HCT116 (cell line): ENCODE data around the gene CAV1. TPM values are rescaled to one million over a fixed set of nuclear protein-coding genes. Genes with fewer than 3 reads are reported as not detected.

Experiments used
- ATAC-seq: fragments of 200-7000 bp; cut with Tn5 transposase; 2 replicates; pipeline ENCODE4 v1.9.1; 2020; ENCODE audit warnings: mild to moderate bottlenecking, moderate library complexity
- BruUV-seq: library from RNA; stranded (reverse); fragments of 400-500 nt; replicated peaks from 2 replicates; lab custom pipeline; 2021; lab: Mats Ljungman, UMichigan
- CTCF ChIA-PET: fragments of 300-600 bp; sonication (Branson Sonifier 250); formaldehyde crosslinking; loops from one replicate; lab custom pipeline; 2021; ENCODE audit warnings: antibody characterized with exemption; lab: Charles Lee
- POLR2A ChIA-PET: fragments of 300-600, 350-600 bp; sonication (Branson Sonifier 250); formaldehyde crosslinking; loops from one replicate; lab custom pipeline; 2021; ENCODE audit warnings: antibody characterized with exemption; lab: Charles Lee
- RAD21 ChIA-PET, 2 experiments: fragments of 300-600 bp; sonication (Branson Sonifier 250); formaldehyde crosslinking; loops; one replicate each; lab custom pipeline; 2023; ENCODE audit warnings: low total read pairs in 2 of 2; ENCODE audit not compliant: uncharacterized antibody in 2 of 2, unreplicated experiment in 2 of 2, low non-redundant PET in 1 of 2; lab: Charles Lee
- DNase-seq: peaks from one replicate; pipeline ENCODE4 v3.0.0-alpha.2; 2010; ENCODE audit warnings: low read depth, low spot score
- H2AFZ ChIP-seq: fragments of 200-600 bp; shearing (Covaris generic), sonication (generic); 2 replicates; pipeline ENCODE4 v1.6.1; 2017; ENCODE audit warnings: low read depth, mixed run types, mixed read lengths, antibody characterized with exemption, low read length; ENCODE audit not compliant: poor library complexity, severe bottlenecking
- H3K27ac ChIP-seq: 2 replicates; pipeline ENCODE4 v1.5.1; 2012; ENCODE audit warnings: low read depth, low read length
- H3K27me3 ChIP-seq: fragments of 200-600 bp; sonication (generic); 2 replicates; pipeline ENCODE4 v1.6.1; 2016; ENCODE audit warnings: mixed run types, low read length, mixed read lengths; ENCODE audit not compliant: insufficient read depth
- H3K36me3 ChIP-seq, 2 experiments: fragments of 200-500 bp in 1 of 2; fragments of 200-600 bp in 1 of 2; sonication (Bioruptor generic) in 1 of 2; sonication (generic) in 1 of 2; 2 replicates each; pipeline versions ENCODE4 v1.5.1 to v1.6.1; 2014 to 2016; ENCODE audit warnings: low read length in 2 of 2, inconsistent platforms in 1 of 2, mixed read lengths in 1 of 2, mixed run types in 1 of 2; ENCODE audit not compliant: insufficient read depth in 2 of 2, control insufficient read depth in 1 of 2
- H3K4me1 ChIP-seq, 2 experiments: fragments of 200-600 bp in 1 of 2; sonication (generic) in 1 of 2; 2 replicates each; pipeline versions ENCODE4 v1.5.1 to v1.6.1; 2012 to 2017; ENCODE audit warnings: low read length in 2 of 2, inconsistent platforms in 1 of 2, mild to moderate bottlenecking in 1 of 2, mixed read lengths in 1 of 2, mixed run types in 1 of 2, moderate library complexity in 1 of 2; ENCODE audit not compliant: insufficient read depth in 2 of 2, control insufficient read depth in 1 of 2
- H3K4me2 ChIP-seq: fragments of 200-600 bp; sonication (generic); 2 replicates; pipeline ENCODE4 v1.6.1; 2017; ENCODE audit warnings: mixed run types, low read length, mixed read lengths
- H3K4me3 ChIP-seq, 2 experiments: fragments of 200-600 bp in 1 of 2; sonication (generic) in 1 of 2; replicated peaks in 1 of 2; 2 replicates each; pipeline ENCODE4 v1.5.1; 2011 to 2016; ENCODE audit warnings: low read length in 2 of 2, control low read depth in 1 of 2, low read depth in 1 of 2, mild to moderate bottlenecking in 1 of 2, mixed read lengths in 1 of 2, mixed run types in 1 of 2
- H3K79me2 ChIP-seq: fragments of 200-600 bp; sonication (generic); 2 replicates; pipeline ENCODE4 v1.6.1; 2017; ENCODE audit warnings: mild to moderate bottlenecking, mixed run types, low read length, moderate library complexity, mixed read lengths; ENCODE audit not compliant: insufficient read depth
- H3K9ac ChIP-seq: fragments of 200-600 bp; sonication (generic); 2 replicates; pipeline ENCODE4 v1.6.1; 2016; ENCODE audit warnings: low read length, mixed read lengths
- H3K9me2 ChIP-seq: fragments of 200-600 bp; sonication (generic), shearing (Covaris generic); 2 replicates; pipeline ENCODE4 v1.6.1; 2017; ENCODE audit warnings: mixed run types, mild to moderate bottlenecking, moderate library complexity; ENCODE audit not compliant: insufficient read depth
- H3K9me3 ChIP-seq, 2 experiments: fragments of 200-500 bp in 1 of 2; fragments of 200-600 bp in 1 of 2; sonication (Bioruptor generic) in 1 of 2; sonication (generic) in 1 of 2; 2 replicates each; pipeline ENCODE4 v1.6.1; 2014 to 2017; ENCODE audit warnings: low read length in 2 of 2, mixed read lengths in 2 of 2, inconsistent platforms in 1 of 2, low read depth in 1 of 2, mild to moderate bottlenecking in 1 of 2, mixed run types in 1 of 2, moderate library complexity in 1 of 2; ENCODE audit not compliant: control insufficient read depth in 1 of 2, insufficient read depth in 1 of 2
- H4K20me1 ChIP-seq: fragments of 200-600 bp; sonication (generic), shearing (Covaris generic); 2 replicates; pipeline ENCODE4 v1.6.1; 2017; ENCODE audit warnings: mixed run types, mild to moderate bottlenecking, moderate library complexity; ENCODE audit not compliant: insufficient read depth
- EZH2 ChIP-seq: fragments of 200-600 bp; sonication (generic); IDR thresholded peaks from 2 replicates; pipeline ENCODE4 v1.6.1; 2017; ENCODE audit warnings: antibody characterized with exemption, mixed run types
- JUND ChIP-seq: IDR thresholded peaks from 2 replicates; pipeline ENCODE4 v1.6.1; 2012
- MAX ChIP-seq: IDR thresholded peaks from 2 replicates; pipeline ENCODE4 v1.6.1; 2012
- POLR2A ChIP-seq: IDR thresholded peaks from 2 replicates; pipeline ENCODE4 v1.7.0; 2011; ENCODE audit warnings: borderline replicate concordance; ENCODE audit not compliant: insufficient read depth, insufficient read length; ENCODE audit errors: extremely low read depth
- RAD21 ChIP-seq: IDR thresholded peaks from 2 replicates; pipeline ENCODE4 v1.6.1; 2012; ENCODE audit warnings: low read depth, mild to moderate bottlenecking
- ZFX ChIP-seq: fragments of 450-650 bp; IDR thresholded peaks from 2 replicates; pipeline ENCODE4 v1.6.1; 2017
- ZNF274 ChIP-seq: fragments of 200-500 bp; sonication (Bioruptor generic); IDR thresholded peaks from 2 replicates; pipeline ENCODE4 v1.6.1; 2014; ENCODE audit warnings: mild to moderate bottlenecking, low read depth, low read length, inconsistent platforms
- intact Hi-C: fragments of 100-400 bp; cut with micrococcal nuclease; formaldehyde crosslinking; loops from 2 replicates; pipeline ENCODE4 v1.10.0; 2022
- total RNA-seq: library from RNA; stranded (reverse); gene quantifications from one replicate; pipeline ENCODE4 v1.2.1, GENCODE V29; 2021; ENCODE audit not compliant: unreplicated experiment

Gene CAV1
- total RNA-seq, 1 experiment from 2014 or later = 298 TPM

- Histone ChIP-seq H3K27ac (no peak overlapping the region), H2AFZ (no peak overlapping the region), H3K36me3 (peaks cover 6 to 86% of the 10 kb centered on the region in 2 experiments), H3K9me2 (no peaks in the 10 kb centered on the region), H3K4me1 (peaks cover 0 to 15% of the 10 kb centered on the region in 2 experiments; a peak in 1 of 4 replicates), H3K9me3 (no peaks in the 10 kb centered on the region), H4K20me1 (peaks cover 11% of the 10 kb centered on the region; the same call in 1 of the 2 replicates), H3K79me2 (peaks cover 98% of the 10 kb centered on the region), H3K4me2 (no peak overlapping the region), H3K4me3 (no peak overlapping the region), H3K9ac (no peak overlapping the region), H3K27me3 (no peaks in the 10 kb centered on the region)
- ChIA-PET CTCF (interaction anchor here (0.8 kb wide), 1 partner anchor 14 kb away, joined by 3 read pairs; no protein-coding TSS in a partner anchor), RAD21 (no interaction called here), POLR2A (no interaction called here)
- intact Hi-C loops = no loop called here
- no peak for DNase-seq
- ATAC-seq = no peak
- BruUV-seq = no TSS peak
- TF ChIP-seq ZFX (no peak), POLR2A (no peak), EZH2 (no peak)
These were observed 15.9 kb downstream of the CAV1 start for GRCh38 chr7:116540743-116541142.

- Histone ChIP-seq H2AFZ (no peak overlapping the region), H3K27ac (no peak overlapping the region), H3K36me3 (peaks cover 5 to 86% of the 10 kb centered on the region in 2 experiments; a peak in 3 of 4 replicates), H3K79me2 (peaks cover 98% of the 10 kb centered on the region), H4K20me1 (peaks cover 11% of the 10 kb centered on the region; the same call in 1 of the 2 replicates), H3K4me1 (peaks cover 0 to 15% of the 10 kb centered on the region in 2 experiments; a peak in 1 of 4 replicates), H3K9me2 (no peaks in the 10 kb centered on the region), H3K4me3 (no peak overlapping the region), H3K9me3 (no peaks in the 10 kb centered on the region), H3K4me2 (no peak overlapping the region), H3K9ac (no peak overlapping the region), H3K27me3 (no peaks in the 10 kb centered on the region)
- ChIA-PET RAD21 (no interaction called here), CTCF (interaction anchor here (2.2 kb wide), 1 partner anchor 16 kb away, joined by 4 read pairs; no protein-coding TSS in a partner anchor), POLR2A (no interaction called here)
- TF ChIP-seq ZNF274 = no peak
- TF ChIP-seq RAD21 = no peak
- no peak for TF ChIP-seq MAX
- no peak for TF ChIP-seq JUND
- DNase-seq (no peak), ATAC-seq (no peak)
- intact Hi-C loops = no loop called here
- BruUV-seq = no TSS peak
These were observed 17.1 kb downstream of the CAV1 start for GRCh38 chr7:116541951-116542350.
